Peyer's patch (tissue), 4 donors: ENCODE data around the gene UROC1.

Experiments
- CTCF ChIP-seq, 6 experiments: fragments of 450-650 bp in 4 of 6; fragments of 200-600 bp in 2 of 6; sonication (generic) in 1 of 6; IDR thresholded peaks; one replicate each; pipeline ENCODE4 v1.5.1; 2017 to 2019; ENCODE audit warnings: antibody characterized with exemption in 6 of 6, mild to moderate bottlenecking in 3 of 6, moderate library complexity in 1 of 6
- POLR2A ChIP-seq, 2 donors: fragments of 450-650 bp; IDR thresholded peaks; one replicate each; pipeline ENCODE4 v1.5.1; 2017; ENCODE audit warnings: antibody characterized with exemption in 2 of 2, mild to moderate bottlenecking in 2 of 2, moderate library complexity in 2 of 2

- TF ChIP-seq CTCF (IDR thresholded peaks at IDR 0.05) (no peak), POLR2A (IDR thresholded peaks at IDR 0.05) (no peak)
Observed at GRCh38 chr3:126438746-126439145, 78.8 kb downstream of the UROC1 start.
